Measurements from ENCODE around the gene FXYD4.
A peak's percentile ranks its signal among the peaks of the same experiment; 100 is the strongest.

FXYD4 gene

DNA sequence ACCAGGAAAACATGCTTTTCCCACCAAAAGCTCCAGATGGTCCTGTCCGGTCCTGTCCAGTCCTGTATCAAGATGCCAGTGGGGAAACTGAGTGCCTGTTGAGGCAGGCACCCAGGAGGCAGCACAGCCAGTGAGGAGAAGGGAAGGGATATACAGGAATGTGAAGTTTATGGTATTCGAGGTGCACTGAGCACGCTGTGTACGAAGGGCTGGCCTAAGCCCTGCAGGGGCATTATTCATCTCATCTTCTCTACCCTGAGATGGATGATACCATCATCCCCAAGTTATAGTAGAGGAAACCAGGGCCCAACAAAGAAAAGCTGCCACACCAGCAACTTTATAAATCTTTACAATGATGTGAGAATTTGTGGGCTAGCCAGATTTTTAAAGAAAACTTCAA, 23.4 kb upstream of the FXYD4 start:
- no peak for DNase-seq

DNA sequence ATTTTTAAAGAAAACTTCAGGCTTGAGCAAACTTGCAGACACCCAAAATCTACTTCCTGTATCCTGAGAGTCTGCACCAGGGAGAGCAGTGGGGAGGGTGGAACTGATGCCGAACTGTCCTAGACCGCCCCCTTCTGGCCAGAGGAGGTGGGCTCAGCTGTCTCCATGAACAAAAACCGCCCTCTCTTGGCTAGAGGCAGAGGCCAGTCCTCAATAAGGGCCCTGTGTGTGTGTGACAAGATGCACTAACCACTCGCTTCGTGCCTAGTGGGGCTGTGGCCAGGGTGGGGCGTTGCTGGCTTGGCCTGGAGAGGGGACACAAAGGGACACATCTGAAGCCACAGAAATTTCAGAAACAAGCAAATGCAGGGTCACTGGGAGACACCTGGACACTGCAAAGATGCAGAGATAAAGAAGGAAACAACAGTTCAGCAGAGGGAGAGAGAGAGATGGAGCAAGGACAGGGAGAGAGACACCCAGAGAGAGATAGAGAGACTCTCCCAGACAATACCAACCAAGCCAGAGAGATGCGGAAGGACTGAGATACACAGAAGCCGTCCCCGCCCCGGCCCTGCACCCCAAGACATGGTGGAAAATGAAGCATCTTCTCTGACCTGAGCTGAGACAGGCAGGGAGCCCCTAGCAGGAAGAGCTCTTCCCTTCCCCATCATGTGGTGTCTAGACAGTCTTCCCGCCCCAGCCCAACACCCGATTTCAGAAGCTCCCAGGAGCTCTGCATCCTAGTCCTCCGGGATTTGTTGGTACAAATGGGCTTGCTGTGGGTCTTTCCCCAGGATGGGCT, 22.7 kb upstream of the FXYD4 start:
- DNase-seq: no peak

DNA sequence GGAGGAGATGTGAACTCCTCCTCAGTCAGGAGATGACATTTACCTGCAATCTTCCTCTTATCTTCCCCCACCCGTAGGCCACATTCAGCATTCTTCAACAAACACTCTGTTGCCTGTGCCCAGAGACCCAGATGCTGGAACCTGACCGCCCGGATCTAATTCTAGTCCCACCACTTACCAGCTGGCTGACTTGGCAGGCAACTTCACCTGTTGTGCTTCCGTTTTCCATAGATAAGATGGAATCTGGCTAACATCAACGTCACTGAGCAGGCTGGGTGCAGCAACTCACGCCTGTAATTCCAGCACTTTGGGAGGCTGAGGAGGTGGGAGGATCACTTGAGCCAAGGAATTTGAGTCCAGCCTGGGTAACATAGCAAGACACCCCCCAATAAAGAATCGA, 21.3 kb upstream of the FXYD4 start:
- DNase-seq: no peak

DNA sequence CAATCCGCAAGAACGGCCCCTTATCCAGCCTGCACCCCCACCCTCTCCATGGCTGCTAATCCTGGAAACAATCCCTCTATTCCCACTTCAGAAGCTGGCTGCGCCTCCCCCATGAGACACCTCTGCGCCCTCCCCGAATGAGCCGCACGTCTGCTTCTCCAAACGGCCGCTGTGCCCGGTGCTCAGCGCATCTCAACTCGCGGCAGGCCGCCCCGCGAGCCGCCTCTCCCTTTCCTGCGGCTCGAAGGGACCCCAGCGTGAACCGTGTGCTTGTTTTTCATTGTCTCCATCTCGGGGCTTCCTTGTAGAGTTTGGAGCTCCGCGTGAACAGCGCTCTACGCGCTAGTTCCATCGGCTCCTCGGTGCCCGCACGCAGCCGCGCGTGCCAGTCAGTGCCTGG, 20.8 kb upstream of the FXYD4 start:
- no peak for DNase-seq

DNA sequence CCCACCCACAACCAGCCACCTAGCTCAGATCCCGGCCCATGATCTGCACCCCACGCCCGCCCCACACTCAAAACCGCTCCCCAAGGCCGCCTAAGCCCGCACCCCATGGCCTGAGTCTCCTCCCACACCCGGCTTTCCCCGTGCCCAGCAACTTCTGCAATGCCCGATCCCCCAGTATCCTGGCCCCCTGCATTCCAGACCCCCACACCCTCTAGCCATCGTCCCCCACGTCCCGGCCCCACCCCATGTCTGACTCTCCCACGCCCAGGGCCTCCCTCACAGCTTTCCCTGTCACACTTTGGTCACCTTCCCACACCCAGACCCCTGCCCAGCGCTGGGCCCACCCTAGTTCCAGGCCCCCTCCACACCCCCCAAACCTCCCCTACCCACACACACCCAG, 20.1 kb upstream of the FXYD4 start:
- no peak for DNase-seq

DNA sequence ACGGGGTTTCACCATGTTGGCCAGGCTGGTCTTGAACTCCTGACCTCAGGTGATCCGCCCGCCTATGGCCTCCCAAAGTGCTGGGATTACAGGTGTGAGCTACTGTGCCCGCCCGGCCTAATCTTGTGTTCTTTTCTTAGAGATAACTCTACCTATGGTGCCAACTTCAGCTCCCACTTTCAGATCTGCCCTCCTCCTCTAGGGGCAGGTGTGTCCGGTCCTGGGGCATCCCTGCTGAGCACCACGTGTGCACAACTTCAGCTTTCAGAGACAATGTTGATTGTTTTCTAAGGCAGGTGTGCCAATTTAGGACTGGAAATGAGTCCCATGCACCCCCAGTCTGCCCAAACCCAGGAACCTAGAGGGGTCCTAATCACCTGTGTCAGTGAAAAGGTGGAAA, 18.5 kb upstream of the FXYD4 start:
- DNase-seq: no peak

DNA sequence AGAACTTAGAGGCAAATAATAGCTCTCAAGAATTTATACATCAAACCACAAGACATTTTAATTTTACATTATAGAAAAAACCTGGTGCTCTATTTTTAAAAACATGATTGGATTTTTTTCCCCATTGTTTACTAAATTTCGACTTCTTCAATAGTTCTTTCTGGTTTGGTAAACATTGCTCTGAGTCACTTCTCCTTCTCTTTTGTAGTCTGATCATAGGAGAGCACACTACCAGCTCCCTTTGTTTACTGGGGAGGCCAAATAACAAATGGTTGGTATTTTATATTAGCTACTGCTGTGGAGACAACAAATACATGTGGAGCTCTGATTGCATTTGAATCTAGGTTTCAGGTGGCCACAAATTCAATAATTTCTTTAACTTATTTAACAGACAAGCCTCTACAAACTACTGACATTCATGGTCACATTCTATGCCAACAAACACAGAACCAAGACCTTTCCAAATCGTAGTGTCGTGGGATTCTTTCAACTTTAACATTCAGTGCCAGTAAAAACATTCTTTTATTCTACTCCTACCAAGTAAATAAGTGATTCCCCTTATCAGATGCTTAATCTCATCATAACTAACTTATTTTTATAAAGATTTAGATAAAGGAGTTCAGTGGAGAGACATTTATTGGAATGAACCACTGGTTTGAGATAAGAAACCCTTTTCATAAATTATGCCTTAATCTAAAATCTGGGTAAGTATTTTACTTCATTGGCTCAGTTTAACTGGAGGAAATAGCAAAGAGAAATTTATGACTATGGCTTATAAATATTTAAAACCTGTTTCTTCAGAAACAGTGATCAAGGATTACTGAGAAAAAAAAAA, 17.7 kb upstream of the FXYD4 start:
- no peak for DNase-seq

DNA sequence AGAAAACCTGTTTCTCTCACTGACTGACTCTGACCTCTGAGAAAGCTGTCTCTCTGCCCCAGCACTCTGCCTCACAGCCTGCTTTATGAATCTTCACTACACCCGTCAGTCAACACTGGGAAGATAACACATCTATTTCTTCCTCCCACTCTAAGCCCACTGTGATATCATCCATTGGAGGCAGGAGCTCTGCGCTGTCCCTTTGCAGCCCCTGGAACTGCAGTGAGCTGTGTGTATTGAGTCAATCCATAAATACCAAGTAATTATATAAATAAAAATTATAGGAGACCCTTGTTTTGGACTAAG, 17.2 kb upstream of the FXYD4 start:
- no peak for DNase-seq

DNA sequence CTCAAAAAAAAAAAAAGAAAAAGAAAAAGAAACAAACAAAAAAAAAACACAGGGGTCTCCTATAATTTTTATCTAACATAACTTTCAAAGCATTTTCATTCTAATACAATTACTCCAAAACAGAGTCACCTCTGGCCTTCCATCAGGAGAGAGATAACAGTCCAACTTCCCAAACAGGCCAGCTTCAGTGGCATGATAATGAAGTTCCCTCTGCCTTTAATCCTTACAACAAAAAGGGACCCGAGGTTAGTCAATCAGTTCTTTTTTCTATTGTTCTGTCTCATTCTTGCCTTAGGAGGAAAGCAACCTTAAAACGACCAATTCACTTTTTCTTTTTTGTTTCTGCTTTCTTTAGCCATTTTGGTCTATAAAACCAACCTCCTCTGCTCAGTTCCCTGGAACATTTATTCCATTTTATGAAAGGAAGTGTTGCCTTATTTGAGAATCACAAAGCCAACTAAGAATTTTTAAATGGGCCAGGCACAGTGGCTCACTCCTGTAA, 16.5 kb upstream of the FXYD4 start:
- DNase-seq: no peak

DNA sequence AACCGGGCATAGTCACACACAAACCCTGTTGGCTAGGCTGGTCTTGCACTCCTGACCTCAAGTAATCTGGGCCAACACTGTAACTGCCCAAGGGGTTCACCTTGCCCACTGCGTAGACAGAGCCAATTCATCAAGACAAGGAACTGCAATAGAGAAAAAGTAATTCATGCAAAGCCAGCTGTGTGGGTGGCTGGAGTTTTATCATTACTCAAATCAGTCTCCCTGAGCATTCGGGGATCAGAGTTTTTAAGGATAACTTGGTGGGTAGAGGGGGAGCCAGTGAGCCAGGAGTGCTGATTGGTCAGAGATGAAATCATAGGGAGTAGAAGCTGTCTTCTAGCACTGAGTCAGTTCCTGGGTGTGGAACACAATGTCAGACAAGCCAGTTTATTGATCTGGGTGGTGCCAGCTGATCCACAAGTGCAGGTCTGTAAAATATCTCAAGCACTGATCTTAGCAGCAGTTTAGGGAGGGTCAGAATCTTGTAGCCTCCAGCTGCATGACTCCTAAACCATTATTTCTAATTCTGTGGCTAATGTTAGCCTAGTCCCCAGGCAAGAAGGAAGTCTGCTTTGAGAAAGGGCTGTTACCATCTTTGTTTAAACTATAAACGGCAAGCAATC, 15.6 kb upstream of the FXYD4 start:
- DNase-seq: no peak

DNA sequence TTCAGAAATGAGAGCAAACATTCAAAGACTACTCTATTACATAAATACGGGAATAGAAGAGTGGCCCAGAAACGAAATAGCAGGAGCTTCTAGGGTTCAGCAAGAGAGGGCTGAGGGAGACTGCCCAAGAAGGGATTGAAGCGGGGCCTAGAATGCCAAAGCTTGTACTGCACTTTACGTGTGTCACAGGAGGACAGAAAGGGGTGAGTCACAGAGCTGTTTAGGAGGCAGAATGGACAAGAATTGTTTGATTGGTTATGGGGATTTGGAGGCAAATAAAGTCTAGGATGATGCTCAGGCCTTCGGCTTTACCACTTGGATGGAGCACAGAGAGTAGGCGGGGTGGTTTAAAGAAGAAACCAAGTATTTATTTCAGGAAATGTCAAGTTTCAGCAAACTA, 11.3 kb upstream of the FXYD4 start:
- no peak for DNase-seq

DNA sequence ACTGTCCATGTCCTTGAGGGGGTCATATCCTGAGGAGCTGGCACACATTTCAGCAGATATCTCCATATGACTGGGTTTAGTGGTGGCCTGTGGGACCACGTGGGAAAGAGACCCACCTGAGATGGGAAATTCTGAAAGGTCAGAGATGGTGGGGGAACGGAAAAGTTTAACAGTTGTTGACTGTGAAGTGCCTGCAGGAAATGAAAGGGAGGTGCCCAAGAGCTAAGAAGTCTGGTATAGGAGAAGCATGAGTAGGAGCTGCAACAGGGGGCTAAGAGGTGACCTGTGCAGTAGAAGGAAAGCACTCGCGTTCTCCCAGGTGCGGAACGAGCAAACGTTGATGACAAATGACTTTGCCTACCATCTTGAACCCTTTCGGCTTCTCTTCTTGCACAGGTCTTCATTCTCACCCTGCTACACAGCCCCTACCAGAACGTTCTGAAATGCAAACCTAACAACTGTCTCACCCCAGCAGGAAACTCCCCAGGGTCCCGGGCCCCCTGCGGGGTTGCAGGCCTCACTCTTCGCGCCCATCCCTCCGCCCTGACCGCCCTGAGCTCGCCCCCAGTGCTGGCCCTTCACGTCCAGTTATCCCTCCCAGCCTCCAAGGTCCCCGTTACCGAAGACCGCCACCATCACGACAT, 9.8 kb upstream of the FXYD4 start:
- DNase-seq: no peak

DNA sequence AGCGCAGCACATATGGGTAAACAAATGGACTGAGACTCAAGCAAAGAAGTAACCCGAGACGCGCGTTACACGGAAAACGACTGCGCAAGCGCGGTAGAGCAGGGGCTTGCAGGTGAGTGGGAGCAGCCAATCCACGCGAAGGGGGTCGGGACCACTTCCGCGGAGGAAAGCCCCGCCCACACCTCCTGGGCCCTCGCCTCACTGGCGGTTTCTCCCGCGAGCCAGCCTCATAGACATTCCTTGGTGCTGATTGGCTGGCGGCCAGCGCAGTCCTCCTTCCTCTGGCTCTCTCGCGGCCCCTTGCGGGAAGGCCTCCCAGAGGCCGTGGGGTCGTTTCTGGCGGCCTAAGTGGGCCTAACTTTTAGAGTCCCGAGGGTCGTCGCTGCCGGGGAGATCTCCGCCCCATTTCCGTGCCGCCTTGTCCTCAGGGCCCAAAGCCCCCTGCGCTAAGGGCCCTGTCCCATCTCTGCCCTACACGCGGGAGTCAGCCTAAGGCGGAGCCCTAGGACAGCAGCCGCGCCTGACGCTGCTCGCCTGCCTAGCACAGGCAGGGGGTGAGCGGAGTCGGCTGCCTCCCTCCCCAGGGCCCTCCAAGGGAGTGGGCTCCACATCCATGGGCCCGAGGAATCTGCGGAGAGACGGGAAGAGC, 9.1 kb upstream of the FXYD4 start:
- peak; percentile 66 for DNase-seq

DNA sequence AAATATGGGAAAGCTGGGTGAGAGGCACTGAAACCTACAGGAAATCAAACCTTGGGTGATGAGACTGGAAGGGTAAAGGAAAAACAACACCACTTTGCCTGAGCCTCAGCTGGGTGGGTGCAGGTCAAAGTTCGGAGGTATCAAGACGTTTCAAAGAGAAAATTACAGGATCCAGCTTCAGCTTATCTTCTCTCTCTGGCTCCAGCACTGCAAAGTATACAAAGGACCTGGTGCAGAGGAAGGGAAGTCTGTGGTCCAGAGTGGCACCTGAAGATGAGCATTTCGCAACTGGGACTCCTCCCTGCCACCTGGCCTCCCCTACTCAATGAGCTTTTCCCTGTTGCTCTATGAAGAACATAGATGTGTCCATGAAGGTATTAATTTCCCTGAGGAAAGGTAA, 6.4 kb upstream of the FXYD4 start:
- no peak for DNase-seq

DNA sequence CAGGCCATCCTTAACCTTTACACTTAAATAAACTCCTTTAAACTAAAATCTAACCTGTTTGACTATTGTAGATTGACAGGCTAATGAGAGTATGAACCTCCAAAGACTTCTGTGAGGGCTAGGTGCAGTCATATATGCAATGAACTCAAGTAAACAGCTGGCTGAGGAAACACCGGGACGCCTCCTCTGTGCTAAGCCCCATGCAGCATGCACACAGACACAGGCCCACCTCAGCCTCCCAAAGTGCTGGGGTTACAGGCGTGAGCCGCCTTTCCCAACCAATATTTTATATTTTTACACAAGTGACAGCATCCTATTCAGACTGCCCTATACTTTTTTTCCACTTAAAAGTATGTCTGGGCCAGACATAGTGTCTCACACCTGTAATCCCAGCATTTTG, 1.5 kb upstream of the FXYD4 start:
- no peak for DNase-seq

DNA sequence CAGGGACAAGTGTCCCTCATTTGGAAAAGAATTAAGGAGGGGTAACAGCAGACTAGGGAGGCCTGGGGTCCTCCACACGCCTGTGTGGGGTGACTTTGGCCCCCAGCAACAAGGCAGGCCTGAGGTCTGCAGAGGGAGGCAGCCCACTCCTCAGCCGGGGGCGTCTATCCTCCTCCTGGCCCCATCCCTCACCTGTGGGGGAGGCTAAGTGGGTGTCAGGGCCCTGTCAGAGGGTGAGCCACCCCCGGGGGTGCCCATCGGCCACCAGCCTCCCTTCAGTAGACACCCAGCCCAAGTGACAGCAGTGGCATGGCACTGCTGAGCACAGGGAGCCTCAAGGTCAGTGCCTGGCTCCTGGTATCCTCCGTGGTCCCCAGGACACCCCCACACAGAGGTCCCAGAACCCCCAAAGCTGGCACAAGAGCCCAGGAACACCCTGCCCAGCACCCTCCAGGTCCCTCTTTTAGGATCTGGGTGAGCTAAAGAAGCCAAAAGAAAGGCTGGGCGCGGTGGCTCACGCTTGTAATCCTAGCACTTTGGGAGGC, 693 bp upstream of the FXYD4 start:
- DNase-seq: no peak

DNA sequence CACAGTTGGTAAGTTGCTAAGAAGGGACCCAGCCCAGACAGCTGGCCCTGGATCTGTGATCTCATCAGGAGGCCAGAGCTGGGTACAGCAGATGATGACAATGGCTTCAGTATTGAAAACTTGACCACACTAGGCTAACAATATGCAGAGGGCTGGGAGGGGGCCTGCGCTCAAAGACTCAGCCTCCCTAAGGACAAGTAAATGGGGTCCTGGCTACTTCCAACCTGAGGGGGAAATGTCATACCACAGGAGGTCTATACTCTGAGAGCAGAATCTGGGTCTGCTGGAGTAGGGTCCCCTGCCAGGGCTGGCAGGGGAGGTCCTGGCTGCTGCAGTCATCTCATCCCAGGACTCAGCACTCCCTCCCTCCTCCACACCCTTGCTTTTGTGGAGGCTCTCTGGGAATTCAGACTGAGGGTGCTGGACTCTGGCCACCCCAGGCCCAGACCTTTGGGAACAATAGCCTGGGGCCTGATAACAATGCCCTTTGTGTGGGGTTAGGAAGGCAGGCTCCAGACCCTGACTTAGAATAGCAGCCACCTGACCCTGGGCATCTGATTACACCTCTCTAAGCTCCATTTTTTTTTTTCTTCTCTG, 1.4 kb downstream of the FXYD4 start:
- DNase-seq: no peak

DNA sequence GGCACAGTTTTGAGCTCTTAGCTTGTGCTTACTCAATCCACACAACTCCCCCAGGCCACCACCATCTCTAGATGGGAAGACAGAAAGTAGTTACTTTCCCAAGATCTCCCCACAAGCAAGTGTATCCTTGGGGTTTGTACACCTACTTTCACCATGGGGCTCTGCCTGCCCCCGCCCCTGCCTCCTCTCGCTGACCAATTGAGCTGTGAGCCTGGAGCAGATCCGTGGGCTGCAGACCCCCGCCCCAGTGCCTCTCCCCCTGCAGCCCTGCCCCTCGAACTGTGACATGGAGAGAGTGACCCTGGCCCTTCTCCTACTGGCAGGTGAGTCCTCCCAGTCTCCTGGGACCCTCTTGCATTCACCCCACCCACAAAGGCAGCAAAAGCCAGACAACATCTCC, 2.0 kb downstream of the FXYD4 start:
- no peak for DNase-seq

DNA sequence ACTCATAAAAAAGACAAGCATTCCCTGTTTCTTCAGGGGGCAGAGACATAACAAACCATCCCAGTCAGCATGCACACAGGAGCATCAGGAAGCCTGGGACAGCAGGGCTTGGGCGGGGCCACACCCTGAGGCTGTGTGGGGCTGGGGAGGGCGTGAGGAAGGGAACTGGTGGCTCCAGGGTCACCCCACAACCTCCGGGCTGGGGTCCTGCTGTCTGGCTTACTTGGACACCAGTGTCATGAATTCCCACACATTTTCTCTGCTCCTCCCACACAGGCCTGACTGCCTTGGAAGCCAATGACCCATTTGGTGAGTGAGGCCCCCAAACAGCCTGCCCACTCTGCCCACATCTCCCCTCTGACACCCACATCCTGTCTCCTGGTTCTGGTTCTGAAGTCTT, 2.8 kb downstream of the FXYD4 start:
- no peak for DNase-seq

DNA sequence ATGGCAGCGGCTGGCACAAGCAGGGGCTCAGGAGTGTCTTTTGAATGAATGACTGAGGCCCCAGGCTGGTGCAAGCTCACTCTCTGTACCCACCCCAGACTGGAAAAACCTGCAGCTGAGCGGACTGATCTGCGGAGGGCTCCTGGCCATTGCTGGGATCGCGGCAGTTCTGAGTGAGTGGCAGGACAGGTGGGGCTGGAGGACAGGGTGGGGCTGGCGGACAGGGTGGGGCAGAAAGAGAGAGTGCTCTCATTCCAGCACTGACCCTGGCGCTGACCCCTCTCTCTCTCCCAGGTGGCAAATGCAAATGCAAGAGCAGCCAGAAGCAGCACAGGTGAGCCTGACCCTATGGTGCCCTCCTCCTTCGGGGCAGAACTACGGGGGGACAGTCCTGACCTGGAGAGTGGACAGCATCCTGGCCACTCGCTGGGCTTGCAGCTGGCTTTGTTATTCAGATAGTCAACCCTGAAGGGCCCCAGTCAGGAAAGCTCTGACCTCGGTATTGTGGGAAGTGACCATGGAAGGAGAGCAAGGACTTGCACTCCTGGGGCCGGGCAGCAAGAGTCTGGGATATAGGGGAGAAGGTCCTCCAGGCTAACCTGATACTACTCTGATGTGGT, 4.1 kb downstream of the FXYD4 start:
- no peak for DNase-seq

DNA sequence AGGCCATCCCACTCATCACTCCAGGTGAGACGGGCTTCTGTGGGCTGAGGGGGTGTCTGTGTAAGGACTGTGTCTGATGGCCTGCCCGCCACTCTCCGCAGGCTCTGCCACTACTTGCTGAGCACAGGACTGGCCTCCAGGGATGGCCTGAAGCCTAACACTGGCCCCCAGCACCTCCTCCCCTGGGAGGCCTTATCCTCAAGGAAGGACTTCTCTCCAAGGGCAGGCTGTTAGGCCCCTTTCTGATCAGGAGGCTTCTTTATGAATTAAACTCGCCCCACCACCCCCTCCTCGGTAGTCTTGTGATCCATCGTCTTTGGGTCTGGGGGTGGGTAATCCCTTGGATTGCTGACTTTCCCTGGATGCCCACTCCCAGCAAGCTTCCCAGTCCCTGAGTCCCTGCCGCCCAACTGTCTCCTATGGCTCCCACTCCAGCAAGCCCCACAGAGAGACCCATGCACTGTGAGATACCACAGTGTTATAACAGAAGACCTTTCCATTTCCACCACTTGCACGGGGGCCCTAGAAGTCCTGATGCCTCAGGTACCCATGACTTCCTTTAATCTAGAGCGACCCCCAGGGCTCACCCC, 4.7 kb downstream of the FXYD4 start:
- no peak for DNase-seq

All from NCI-H187 treated with DMSO at 0.1 percent for 48 hours (cell line).